OCI-LY7 (cell line): ENCODE data around the gene CABCOCO1. TPM values are rescaled to one million over a fixed set of nuclear protein-coding genes. Genes with fewer than 3 reads are reported as not detected.
A peak's percentile ranks its signal among the peaks of the same experiment; 100 is the strongest.

Source experiments
- BruUV-seq: library from RNA; stranded (reverse); fragments of 400-500 nt; replicated peaks from 2 replicates; lab custom pipeline; 2021; lab: Mats Ljungman, UMichigan
- CTCF ChIA-PET: fragments of 300-600 bp; sonication (Branson Sonifier 250); formaldehyde crosslinking; loops from one replicate; lab custom pipeline; 2022; ENCODE audit warnings: antibody characterized with exemption; ENCODE audit not compliant: unreplicated experiment; lab: Charles Lee
- POLR2A ChIA-PET: fragments of 300-600 bp; sonication (Branson Sonifier 250); formaldehyde crosslinking; loops from one replicate; lab custom pipeline; 2022; ENCODE audit warnings: antibody characterized with exemption; lab: Charles Lee
- DNase-seq: peaks from one replicate; pipeline ENCODE4 v3.0.0-alpha.2; 2015; ENCODE audit warnings: low spot score
- H2AFZ ChIP-seq: fragments of 200-600 bp; sonication (generic), shearing (Covaris generic); 2 replicates; pipeline ENCODE4 v1.6.1; 2014; ENCODE audit warnings: mild to moderate bottlenecking, antibody characterized with exemption, low read length, moderate library complexity
- H3K27ac ChIP-seq: fragments of 200-600 bp; sonication (generic); 2 replicates; pipeline ENCODE4 v1.5.1; 2014; ENCODE audit warnings: mixed run types, low read depth, mild to moderate bottlenecking, moderate library complexity, low read length, inconsistent platforms; ENCODE audit not compliant: poor library complexity, severe bottlenecking
- H3K36me3 ChIP-seq: fragments of 200-600 bp; sonication (generic); 2 replicates; pipeline ENCODE4 v1.6.1; 2014; ENCODE audit warnings: mild to moderate bottlenecking, antibody characterized with exemption, low read length, moderate library complexity, mixed read lengths; ENCODE audit not compliant: insufficient read depth
- H3K4me1 ChIP-seq: fragments of 200-600 bp; sonication (generic); 2 replicates; pipeline ENCODE4 v1.5.1; 2014; ENCODE audit warnings: mild to moderate bottlenecking, low read length; ENCODE audit not compliant: insufficient read depth, poor library complexity, severe bottlenecking
- H3K4me2 ChIP-seq: fragments of 200-600 bp; sonication (generic); 2 replicates; pipeline ENCODE4 v1.6.1; 2014; ENCODE audit warnings: mild to moderate bottlenecking, low read length
- H3K4me3 ChIP-seq: fragments of 200-600 bp; sonication (generic); 2 replicates; pipeline ENCODE4 v1.5.1; 2014; ENCODE audit warnings: mild to moderate bottlenecking, low read depth, low read length; ENCODE audit not compliant: poor library complexity, severe bottlenecking
- H3K79me2 ChIP-seq: fragments of 200-600 bp; sonication (generic); 2 replicates; pipeline ENCODE4 v1.6.1; 2016; ENCODE audit warnings: low read depth, mild to moderate bottlenecking, low read length, moderate library complexity, mixed read lengths; ENCODE audit not compliant: insufficient read depth
- H3K9me2 ChIP-seq: fragments of 200-600 bp; sonication (generic); 2 replicates; pipeline ENCODE4 v1.6.1; 2016; ENCODE audit warnings: mild to moderate bottlenecking, low read length, mixed read lengths; ENCODE audit not compliant: insufficient read depth
- H3K9me3 ChIP-seq: fragments of 200-600 bp; sonication (generic); 2 replicates; pipeline ENCODE4 v1.6.1; 2014; ENCODE audit warnings: mild to moderate bottlenecking, mixed run types, low read length, mixed read lengths
- H4K20me1 ChIP-seq: fragments of 200-600 bp; sonication (generic); 2 replicates; pipeline ENCODE4 v1.6.1; 2014; ENCODE audit warnings: mild to moderate bottlenecking, antibody characterized with exemption, low read length, moderate library complexity, mixed read lengths; ENCODE audit not compliant: insufficient read depth
- EZH2phosphoT487 ChIP-seq: fragments of 200-600 bp; sonication (generic); IDR thresholded peaks from 2 replicates; pipeline ENCODE4 v1.6.1; 2018; ENCODE audit warnings: low read depth, borderline replicate concordance, mild to moderate bottlenecking, mixed run types, antibody characterized with exemption, low read length, moderate library complexity, mixed read lengths
- intact Hi-C: fragments of 100-400 bp; cut with micrococcal nuclease; formaldehyde crosslinking; loops from one replicate; pipeline ENCODE4 v1.10.0; 2022; ENCODE audit not compliant: unreplicated experiment
- total RNA-seq, 2 experiments: library from RNA; depleted of rRNA in 1 of 2; stranded (reverse); fragments of >200 nt in 1 of 2; shearing (Covaris generic) in 1 of 2; gene quantifications; 2 replicates each; pipeline ENCODE4 v1.2.3, GENCODE V29; 2014 to 2022
- TF ChIP-seq, protein P1 (sequence below): fragments of 200-600 bp; sonication (generic); conservative IDR thresholded peaks from 2 replicates; pipeline ENCODE4 v1.5.1; 2014; ENCODE audit warnings: mild to moderate bottlenecking, antibody characterized with exemption, low read length, moderate library complexity, mixed read lengths

Gene CABCOCO1
- total RNA-seq, 2 experiments from 2014 or later = not detected

DNA sequence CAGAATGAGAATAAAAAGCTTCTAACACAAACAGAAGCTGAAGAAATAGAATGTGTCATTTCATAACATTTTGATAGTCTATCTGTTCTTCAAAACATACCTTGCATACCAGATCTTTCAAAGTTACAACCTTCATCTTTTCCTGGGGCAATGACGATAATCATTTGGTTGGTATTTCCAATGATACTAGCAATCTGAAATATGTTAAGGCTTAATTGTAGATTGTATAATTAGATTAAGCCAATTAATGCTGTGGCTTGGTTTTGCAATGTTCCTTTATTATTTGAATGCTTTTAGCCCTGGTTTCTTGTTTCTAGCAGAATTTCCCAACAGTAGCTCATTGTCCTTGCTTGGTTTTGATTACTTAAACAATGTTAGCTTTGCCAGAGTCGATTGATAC is 84.6 kb downstream of the CABCOCO1 start:
- Histone ChIP-seq H3K36me3 (no peaks in the 10 kb centered on the region), H3K4me1 (peaks cover 13% of the 10 kb centered on the region), H4K20me1 (no peaks in the 10 kb centered on the region), H2AFZ (no peak overlapping the region), H3K27ac (no peak overlapping the region), H3K9me3 (peaks cover 11% of the 10 kb centered on the region; the same call in 1 of the 2 replicates), H3K9me2 (no peaks in the 10 kb centered on the region), H3K79me2 (no peaks in the 10 kb centered on the region), H3K4me2 (no peak overlapping the region), H3K4me3 (no peak overlapping the region)
- no peak for TF ChIP-seq EZH2phosphoT487
- TF ChIP-seq, protein P1, sequence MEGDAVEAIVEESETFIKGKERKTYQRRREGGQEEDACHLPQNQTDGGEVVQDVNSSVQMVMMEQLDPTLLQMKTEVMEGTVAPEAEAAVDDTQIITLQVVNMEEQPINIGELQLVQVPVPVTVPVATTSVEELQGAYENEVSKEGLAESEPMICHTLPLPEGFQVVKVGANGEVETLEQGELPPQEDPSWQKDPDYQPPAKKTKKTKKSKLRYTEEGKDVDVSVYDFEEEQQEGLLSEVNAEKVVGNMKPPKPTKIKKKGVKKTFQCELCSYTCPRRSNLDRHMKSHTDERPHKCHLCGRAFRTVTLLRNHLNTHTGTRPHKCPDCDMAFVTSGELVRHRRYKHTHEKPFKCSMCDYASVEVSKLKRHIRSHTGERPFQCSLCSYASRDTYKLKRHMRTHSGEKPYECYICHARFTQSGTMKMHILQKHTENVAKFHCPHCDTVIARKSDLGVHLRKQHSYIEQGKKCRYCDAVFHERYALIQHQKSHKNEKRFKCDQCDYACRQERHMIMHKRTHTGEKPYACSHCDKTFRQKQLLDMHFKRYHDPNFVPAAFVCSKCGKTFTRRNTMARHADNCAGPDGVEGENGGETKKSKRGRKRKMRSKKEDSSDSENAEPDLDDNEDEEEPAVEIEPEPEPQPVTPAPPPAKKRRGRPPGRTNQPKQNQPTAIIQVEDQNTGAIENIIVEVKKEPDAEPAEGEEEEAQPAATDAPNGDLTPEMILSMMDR = no peak
- intact Hi-C loops = no loop called here
- no peak for DNase-seq
- BruUV-seq = no TSS peak
- ChIA-PET CTCF (no interaction called here), POLR2A (interaction anchor here (0.5 to 0.9 kb wide), 3 partner anchors 22 to 332 kb away, joined by 3 to 6 read pairs (median 5); no protein-coding TSS in a partner anchor)

DNA sequence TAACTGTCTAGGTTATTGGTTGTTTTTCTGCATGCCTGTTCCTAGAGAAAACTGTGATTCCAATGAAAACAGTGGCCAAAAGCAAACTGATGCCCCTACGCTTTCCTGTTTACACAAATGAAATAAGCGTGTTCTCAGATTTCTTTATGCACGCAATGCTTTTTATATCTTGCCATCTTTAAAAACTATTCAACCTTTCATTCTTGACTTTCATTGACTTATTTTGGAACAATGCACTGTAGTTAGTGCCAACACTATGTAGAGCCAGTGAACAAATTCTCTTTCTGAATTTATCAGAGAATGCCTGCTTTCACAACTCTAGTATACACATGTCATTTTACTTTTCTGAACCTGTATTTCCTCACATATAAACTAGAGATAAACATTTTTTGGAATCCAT is 86.6 kb downstream of the CABCOCO1 start:
- Histone ChIP-seq H3K79me2 (no peaks in the 10 kb centered on the region), H3K27ac (no peak overlapping the region), H3K4me3 (no peak overlapping the region), H3K9me3 (peaks cover 8% of the 10 kb centered on the region; the same call in 1 of the 2 replicates), H3K9me2 (no peaks in the 10 kb centered on the region; the same call in 1 of the 2 replicates), H2AFZ (no peak overlapping the region), H3K4me2 (no peak overlapping the region), H3K36me3 (no peaks in the 10 kb centered on the region), H3K4me1 (peaks cover 22% of the 10 kb centered on the region), H4K20me1 (no peaks in the 10 kb centered on the region)
- intact Hi-C loops = no loop called here
- POLR2A ChIA-PET = interaction anchor here (0.6 to 0.7 kb wide), 2 partner anchors 8 to 485 kb away, joined by 3 to 4 read pairs; no protein-coding TSS in a partner anchor
- TF ChIP-seq EZH2phosphoT487 = no peak
- TF ChIP-seq, protein P1 = no peak
- no TSS peak for BruUV-seq
- CTCF ChIA-PET = interaction anchor here (0.6 kb wide), 1 partner anchor 13 kb away, joined by 3 read pairs; no protein-coding TSS in a partner anchor
- DNase-seq = no peak

DNA sequence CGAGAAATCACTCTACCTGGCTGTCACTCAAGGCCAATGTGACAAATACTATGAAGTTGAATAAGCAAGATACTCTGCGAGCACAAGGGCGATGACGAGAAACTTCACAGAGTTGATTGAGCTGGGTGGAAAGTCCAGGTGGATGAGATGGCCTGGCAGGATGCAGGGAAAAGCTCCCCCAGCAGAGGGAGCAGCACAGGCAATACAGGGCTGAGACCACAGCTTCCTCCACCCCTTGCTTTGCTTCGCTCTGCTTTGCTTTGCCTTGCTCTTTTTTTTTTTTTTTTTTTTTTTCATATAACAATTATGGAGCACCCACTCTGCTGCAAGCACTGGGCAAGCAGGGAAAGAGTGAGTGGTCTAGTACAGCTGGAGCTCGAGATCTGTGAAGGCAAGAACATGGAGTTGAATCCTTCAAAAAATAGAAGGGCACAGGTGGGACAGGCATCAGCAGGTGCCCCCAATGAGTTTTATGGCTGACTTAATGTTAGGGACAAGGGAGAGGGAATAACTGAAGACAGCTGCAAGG is 88.3 kb downstream of the CABCOCO1 start:
- peak; percentile 81 for DNase-seq
- Histone ChIP-seq H3K27ac (no peak overlapping the region), H2AFZ (peak overlapping the region; percentile 96), H3K79me2 (no peaks in the 10 kb centered on the region), H3K36me3 (no peaks in the 10 kb centered on the region), H4K20me1 (no peaks in the 10 kb centered on the region), H3K4me1 (peaks cover 22% of the 10 kb centered on the region), H3K4me2 (peak overlapping the region; percentile 34), H3K9me2 (no peaks in the 10 kb centered on the region; the same call in 1 of the 2 replicates), H3K4me3 (no peak overlapping the region), H3K9me3 (no peaks in the 10 kb centered on the region)
- no peak for TF ChIP-seq EZH2phosphoT487
- TF ChIP-seq, protein P1 = peak; percentile 86
- CTCF ChIA-PET = interaction anchor here (0.6 to 1.2 kb wide), 2 partner anchors 146 to 494 kb away, joined by 4 read pairs; no protein-coding TSS in a partner anchor
- BruUV-seq = no TSS peak
- intact Hi-C loops = loop anchor here (2.0 to 5.0 kb wide), 3 partner anchors 81 to 494 kb away; partner anchors contain the start of gene ARID5B
- POLR2A ChIA-PET = interaction anchor here (0.5 to 2.6 kb wide), 10 partner anchors 14 to 1975 kb away, joined by 3 to 10 read pairs (median 4); no protein-coding TSS in a partner anchor
